ENCODE data around the gene ZNF280C. TPM values are rescaled to one million over a fixed set of nuclear protein-coding genes. Genes with fewer than 3 reads are reported as not detected.

Gene ZNF280C
- total RNA-seq, 4 donors from 2014 or later = 1.8 to 10.4 (median 6.0) TPM

DNA sequence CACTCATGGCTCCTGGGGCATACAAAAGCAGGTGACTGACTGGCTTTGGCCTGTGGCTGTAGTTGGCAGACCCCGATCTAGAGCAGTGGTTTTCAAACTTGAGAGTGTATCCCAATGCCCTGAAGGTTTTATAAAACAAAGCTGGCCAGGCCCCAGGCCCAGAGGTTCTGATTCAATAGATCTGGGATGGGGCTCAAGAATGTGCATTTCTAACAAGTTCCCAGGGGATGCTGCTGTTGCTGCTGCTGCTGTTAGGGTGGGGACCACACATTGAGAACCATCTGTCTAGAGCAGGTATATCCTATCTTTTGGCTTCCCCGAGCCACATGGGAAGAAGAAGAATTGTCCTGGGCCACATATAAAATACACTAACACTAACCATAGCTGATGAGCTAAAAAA lies 110.4 kb downstream of the ZNF280C start:
- no peak for TF ChIP-seq POLR2A (IDR thresholded peaks at IDR 0.05)
- TF ChIP-seq, protein P1, sequence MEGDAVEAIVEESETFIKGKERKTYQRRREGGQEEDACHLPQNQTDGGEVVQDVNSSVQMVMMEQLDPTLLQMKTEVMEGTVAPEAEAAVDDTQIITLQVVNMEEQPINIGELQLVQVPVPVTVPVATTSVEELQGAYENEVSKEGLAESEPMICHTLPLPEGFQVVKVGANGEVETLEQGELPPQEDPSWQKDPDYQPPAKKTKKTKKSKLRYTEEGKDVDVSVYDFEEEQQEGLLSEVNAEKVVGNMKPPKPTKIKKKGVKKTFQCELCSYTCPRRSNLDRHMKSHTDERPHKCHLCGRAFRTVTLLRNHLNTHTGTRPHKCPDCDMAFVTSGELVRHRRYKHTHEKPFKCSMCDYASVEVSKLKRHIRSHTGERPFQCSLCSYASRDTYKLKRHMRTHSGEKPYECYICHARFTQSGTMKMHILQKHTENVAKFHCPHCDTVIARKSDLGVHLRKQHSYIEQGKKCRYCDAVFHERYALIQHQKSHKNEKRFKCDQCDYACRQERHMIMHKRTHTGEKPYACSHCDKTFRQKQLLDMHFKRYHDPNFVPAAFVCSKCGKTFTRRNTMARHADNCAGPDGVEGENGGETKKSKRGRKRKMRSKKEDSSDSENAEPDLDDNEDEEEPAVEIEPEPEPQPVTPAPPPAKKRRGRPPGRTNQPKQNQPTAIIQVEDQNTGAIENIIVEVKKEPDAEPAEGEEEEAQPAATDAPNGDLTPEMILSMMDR (IDR thresholded peaks at IDR 0.05) = no peak
- intact Hi-C loops (cut with DNase I; ENCODE audit: low total_unique reads) = no loop called here

DNA sequence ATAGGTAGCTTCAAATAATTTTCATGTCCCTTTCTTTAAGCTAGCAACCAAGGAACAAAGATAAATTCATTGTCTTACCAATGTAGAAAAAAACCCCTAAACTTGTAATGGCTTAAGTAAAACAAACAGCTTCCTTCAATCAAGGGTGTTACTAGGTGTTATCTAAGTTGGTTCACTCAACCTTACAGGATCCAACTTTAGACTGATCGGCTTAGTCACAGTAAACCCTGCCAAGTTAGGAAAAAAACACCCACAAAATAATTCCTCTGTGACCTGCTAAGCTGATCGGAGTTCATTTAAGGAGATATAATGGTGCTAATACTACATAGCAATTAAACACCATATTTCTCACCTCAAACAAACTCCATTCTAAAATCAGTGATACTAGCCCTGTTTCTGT lies 113.1 kb downstream of the ZNF280C start:
- Histone ChIP-seq H3K4me1 (no peaks in the 10 kb centered on the region), H3K27ac (no peak overlapping the region), H3K27me3 (no peaks in the 10 kb centered on the region), H3K36me3 (no peaks in the 10 kb centered on the region), H3K4me3 (no peak overlapping the region), H3K9me3 (no peaks in the 10 kb centered on the region)
- DNase-seq = no peak
- no peak for TF ChIP-seq POLR2A (IDR thresholded peaks at IDR 0.05)
- TF ChIP-seq, protein P1 (IDR thresholded peaks at IDR 0.05) = no peak
- intact Hi-C loops (cut with DNase I; ENCODE audit: low total_unique reads) = no loop called here

More for the DNA sequence above, 110.4 kb downstream of the ZNF280C start:
- no peak for DNase-seq
- Histone ChIP-seq H3K36me3 (no peaks in the 10 kb centered on the region), H3K9me3 (no peaks in the 10 kb centered on the region), H3K4me1 (no peaks in the 10 kb centered on the region), H3K27ac (no peak overlapping the region), H3K27me3 (no peaks in the 10 kb centered on the region), H3K4me3 (no peak overlapping the region)

Small RNAs within 50 kb of the gene (small RNA-seq; reads per million reads assigned to genes)
- not detected for gene RNU6-1130P

Other genes starting within 250 kb of the ZNF280C start
- 10 to 100 TPM in 2 of 4 donors, 1 to 10 TPM in 2; 4.6 to 22.3 (median 11.8) TPM for gene ELF4, start 158.4 kb downstream of the ZNF280C start, total RNA-seq
- 10 to 100 TPM in 3 of 4 donors, 1 to 10 TPM in 1; 7.7 to 21.2 (median 19.1) TPM for gene AIFM1, start 103.1 kb downstream of the ZNF280C start, total RNA-seq
- gene RAB33A, start 96.9 kb downstream of the ZNF280C start, total RNA-seq = 1 to 10 TPM in 3 of 4 donors, not detected in 1; 1.5 to 3.0 (median 1.8) TPM
- gene SLC25A14, start 71.0 kb upstream of the ZNF280C start, total RNA-seq = 10 to 100 TPM in 3 of 4 donors, 1 to 10 TPM in 1; 3.3 to 27.6 (median 15.6) TPM
- gene GPR119, start 116.8 kb upstream of the ZNF280C start, total RNA-seq = not detected
- 10 to 100 TPM in 3 of 4 donors, 1 to 10 TPM in 1; 9.2 to 21.0 (median 17.1) TPM for gene RBMX2, start 133.1 kb upstream of the ZNF280C start, total RNA-seq

Data from uterus (tissue), 4 donors.